Cardiac muscle cell (in vitro differentiated cells and primary cell): ENCODE measurements around the gene MCFD2. TPM values are rescaled to one million over a fixed set of nuclear protein-coding genes. Genes with fewer than 3 reads are reported as not detected.
A peak's percentile ranks its signal among the peaks of the same experiment; 100 is the strongest.

Source experiments
- DNase-seq, 2 donors: peaks; one replicate each; pipeline versions ENCODE4 v3.0.0 to v3.0.0-alpha.2; 2010 to 2017; ENCODE audit warnings: low read depth in 1 of 2, low spot score in 1 of 2
- H3K27ac ChIP-seq: fragments of 200-600 bp; sonication (generic); 2 replicates; pipeline ENCODE4 v1.5.1; 2016
- H3K27me3 ChIP-seq: fragments of 200-600 bp; sonication (generic); 2 replicates; pipeline ENCODE4 v1.6.0; 2016; ENCODE audit warnings: control low read depth
- H3K36me3 ChIP-seq: fragments of 200-600 bp; sonication (generic); 2 replicates; pipeline ENCODE4 v1.5.1; 2016; ENCODE audit warnings: control low read depth
- H3K4me1 ChIP-seq: fragments of 200-600 bp; sonication (generic); 2 replicates; pipeline ENCODE4 v1.8.1; 2017; ENCODE audit warnings: low read depth, mild to moderate bottlenecking, mixed run types
- H3K4me3 ChIP-seq: fragments of 200-600 bp; sonication (generic); 2 replicates; pipeline ENCODE4 v1.5.1; 2016; ENCODE audit warnings: mild to moderate bottlenecking
- H3K9me3 ChIP-seq: fragments of 200-600 bp; sonication (generic); 2 replicates; pipeline ENCODE4 v1.5.1; 2017; ENCODE audit warnings: low read depth, mild to moderate bottlenecking, control low read depth
- CTCF ChIP-seq: IDR thresholded peaks from 2 replicates; pipeline ENCODE4 v1.5.1; 2012; ENCODE audit warnings: low read depth, mild to moderate bottlenecking, low read length
- polyA plus RNA-seq: library from polyadenylated mRNA; unstranded; fragments of >200 nt; fragmentation: Nextera tagmentation; extraction: Ambion mirVana; gene quantifications from 2 replicates; pipeline ENCODE4 v1.2.1, GENCODE V29; 2016
- total RNA-seq: library from RNA; depleted of rRNA; stranded (reverse); fragments of >200 nt; gene quantifications from 2 replicates; pipeline ENCODE4 v1.2.3, GENCODE V29; 2016

Gene MCFD2
- total and polyA plus RNA-seq, 2 experiments from 2014 or later: 59.1 to 64.2 TPM

DNA sequence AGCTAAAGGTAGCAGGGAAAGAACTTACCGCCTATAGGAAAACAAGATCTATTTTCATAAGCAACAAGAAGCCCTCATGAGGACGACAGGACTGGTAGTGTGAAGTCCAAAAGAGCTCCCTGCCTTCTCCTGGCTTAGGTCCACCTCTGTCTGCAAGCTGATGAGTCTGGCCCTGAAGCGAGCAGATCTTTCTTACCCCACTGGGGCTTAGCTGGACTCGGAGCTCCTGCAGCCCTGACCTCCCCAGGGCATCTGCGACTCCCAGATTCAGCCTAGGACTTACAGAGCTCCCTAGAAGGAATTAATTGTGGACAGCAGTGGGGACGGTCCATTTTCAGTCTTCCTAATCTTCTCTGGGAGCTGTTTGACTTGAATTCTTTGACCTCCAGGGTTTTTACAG lies 53.7 kb downstream of the MCFD2 start:
- H3K36me3 ChIP-seq: no peaks in the 10 kb centered on the region
- H3K27me3 ChIP-seq: no peaks in the 10 kb centered on the region
- TF ChIP-seq CTCF: no peak
- no peaks in the 10 kb centered on the region for H3K9me3 ChIP-seq
- no peak overlapping the region for H3K27ac ChIP-seq
- H3K4me1 ChIP-seq: no peaks in the 10 kb centered on the region
- DNase-seq: no peak
- no peak overlapping the region for H3K4me3 ChIP-seq

DNA sequence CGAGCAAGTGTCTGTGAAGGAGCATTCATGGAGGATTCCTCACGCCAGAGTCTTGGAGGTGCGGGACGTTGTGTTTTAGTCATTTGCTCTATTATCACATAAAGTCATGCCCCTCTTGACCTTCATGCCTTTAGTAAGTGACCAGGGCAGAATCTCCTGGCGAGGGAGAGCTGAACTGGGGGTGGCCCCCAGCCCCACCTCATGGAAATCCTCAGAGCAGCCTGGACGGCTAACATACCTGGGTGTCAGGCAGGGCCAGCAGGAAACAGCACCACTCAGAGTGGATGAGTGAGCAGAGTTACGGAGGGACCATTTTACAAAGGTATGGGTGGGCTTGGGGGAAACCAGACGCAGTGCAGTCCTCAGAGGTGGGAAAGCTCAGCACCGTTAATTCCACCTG lies 56.1 kb downstream of the MCFD2 start:
- no peak for TF ChIP-seq CTCF
- Histone ChIP-seq H3K9me3 (no peaks in the 10 kb centered on the region), H3K27me3 (no peaks in the 10 kb centered on the region), H3K4me3 (no peak overlapping the region), H3K4me1 (no peaks in the 10 kb centered on the region), H3K36me3 (no peaks in the 10 kb centered on the region), H3K27ac (no peak overlapping the region)
- no peak for DNase-seq

DNA sequence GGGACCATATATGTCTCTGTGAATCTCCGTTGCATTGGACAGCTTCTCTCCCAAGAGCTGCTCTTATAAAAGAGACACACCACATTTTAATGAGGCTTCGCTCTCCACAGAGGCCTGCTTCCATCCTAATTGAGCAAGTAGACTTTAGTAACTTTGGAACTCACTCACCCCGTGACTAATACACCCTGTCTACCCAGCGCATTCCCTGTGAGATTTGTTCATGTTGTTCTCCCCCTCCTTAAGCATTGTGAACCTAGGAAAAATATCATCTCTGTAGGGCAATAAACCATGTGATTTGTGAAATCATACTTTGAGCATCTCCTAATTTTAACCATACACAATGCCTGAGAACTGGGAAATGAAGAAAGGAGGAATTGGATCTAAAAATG lies 56.9 kb downstream of the MCFD2 start:
- Histone ChIP-seq H3K36me3 (no peaks in the 10 kb centered on the region), H3K27ac (no peak overlapping the region), H3K4me1 (no peaks in the 10 kb centered on the region), H3K27me3 (no peaks in the 10 kb centered on the region), H3K9me3 (no peaks in the 10 kb centered on the region), H3K4me3 (no peak overlapping the region)
- no peak for TF ChIP-seq CTCF
- DNase-seq: peak in 1 of 2 donors; percentile 92

- no peaks in the 10 kb centered on the region for H3K9me3 ChIP-seq
- H3K27ac ChIP-seq: peak overlapping the region; percentile 39
- DNase-seq: peak; percentile 21 to 91
Measured at GRCh38 chr2:46857871-46858701, 57.5 kb downstream of the MCFD2 start.

GRCh38 chr2:46856336-46856735 lies 59.3 kb downstream of the MCFD2 start:
- H3K27ac ChIP-seq: no peak overlapping the region
- DNase-seq: no peak
- no peaks in the 10 kb centered on the region for H3K27me3 ChIP-seq
- no peaks in the 10 kb centered on the region for H3K4me1 ChIP-seq
- H3K36me3 ChIP-seq: no peaks in the 10 kb centered on the region
- no peak overlapping the region for H3K4me3 ChIP-seq
- no peaks in the 10 kb centered on the region for H3K9me3 ChIP-seq
- TF ChIP-seq CTCF: no peak

More at GRCh38 chr2:46857871-46858701, 57.5 kb downstream of the MCFD2 start:
- Histone ChIP-seq H3K4me3 (no peak overlapping the region), H3K36me3 (no peaks in the 10 kb centered on the region), H3K4me1 (no peaks in the 10 kb centered on the region), H3K27me3 (no peaks in the 10 kb centered on the region)
- no peak for TF ChIP-seq CTCF
